ENCODE measurements around the gene RPRD1B. TPM values are rescaled to one million over a fixed set of nuclear protein-coding genes. Genes with fewer than 3 reads are reported as not detected.
A peak's percentile ranks its signal among the peaks of the same experiment; 100 is the strongest.

The RPRD1B gene
- total and polyA plus RNA-seq, 2 of the 13 experiments (the other 11 are each of a cell fraction or from before 2014, with no cell fraction given) = 31.1 to 41.5 TPM

DNA sequence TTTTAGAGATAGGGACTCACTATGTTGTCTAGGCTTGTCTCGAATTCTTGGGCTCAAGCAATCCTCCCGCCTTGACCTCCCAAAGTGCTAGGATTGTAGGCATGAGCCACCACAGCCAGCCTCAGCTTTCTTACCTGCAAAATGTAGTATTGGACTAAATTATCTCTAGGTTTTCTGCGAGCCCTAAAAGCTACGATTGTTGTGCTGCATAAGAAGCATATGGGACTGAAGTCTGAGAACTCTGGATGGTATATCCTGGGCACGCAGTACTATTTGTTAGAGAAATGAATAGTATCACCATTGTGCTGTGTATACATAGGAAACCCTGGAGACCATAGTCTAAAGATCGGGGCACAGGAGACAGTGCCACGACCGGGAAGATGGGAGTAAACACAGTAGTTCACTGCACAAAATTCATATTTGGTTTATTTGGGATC is 60.1 kb downstream of the RPRD1B start (continued):
- TF ChIP-seq, protein P1, sequence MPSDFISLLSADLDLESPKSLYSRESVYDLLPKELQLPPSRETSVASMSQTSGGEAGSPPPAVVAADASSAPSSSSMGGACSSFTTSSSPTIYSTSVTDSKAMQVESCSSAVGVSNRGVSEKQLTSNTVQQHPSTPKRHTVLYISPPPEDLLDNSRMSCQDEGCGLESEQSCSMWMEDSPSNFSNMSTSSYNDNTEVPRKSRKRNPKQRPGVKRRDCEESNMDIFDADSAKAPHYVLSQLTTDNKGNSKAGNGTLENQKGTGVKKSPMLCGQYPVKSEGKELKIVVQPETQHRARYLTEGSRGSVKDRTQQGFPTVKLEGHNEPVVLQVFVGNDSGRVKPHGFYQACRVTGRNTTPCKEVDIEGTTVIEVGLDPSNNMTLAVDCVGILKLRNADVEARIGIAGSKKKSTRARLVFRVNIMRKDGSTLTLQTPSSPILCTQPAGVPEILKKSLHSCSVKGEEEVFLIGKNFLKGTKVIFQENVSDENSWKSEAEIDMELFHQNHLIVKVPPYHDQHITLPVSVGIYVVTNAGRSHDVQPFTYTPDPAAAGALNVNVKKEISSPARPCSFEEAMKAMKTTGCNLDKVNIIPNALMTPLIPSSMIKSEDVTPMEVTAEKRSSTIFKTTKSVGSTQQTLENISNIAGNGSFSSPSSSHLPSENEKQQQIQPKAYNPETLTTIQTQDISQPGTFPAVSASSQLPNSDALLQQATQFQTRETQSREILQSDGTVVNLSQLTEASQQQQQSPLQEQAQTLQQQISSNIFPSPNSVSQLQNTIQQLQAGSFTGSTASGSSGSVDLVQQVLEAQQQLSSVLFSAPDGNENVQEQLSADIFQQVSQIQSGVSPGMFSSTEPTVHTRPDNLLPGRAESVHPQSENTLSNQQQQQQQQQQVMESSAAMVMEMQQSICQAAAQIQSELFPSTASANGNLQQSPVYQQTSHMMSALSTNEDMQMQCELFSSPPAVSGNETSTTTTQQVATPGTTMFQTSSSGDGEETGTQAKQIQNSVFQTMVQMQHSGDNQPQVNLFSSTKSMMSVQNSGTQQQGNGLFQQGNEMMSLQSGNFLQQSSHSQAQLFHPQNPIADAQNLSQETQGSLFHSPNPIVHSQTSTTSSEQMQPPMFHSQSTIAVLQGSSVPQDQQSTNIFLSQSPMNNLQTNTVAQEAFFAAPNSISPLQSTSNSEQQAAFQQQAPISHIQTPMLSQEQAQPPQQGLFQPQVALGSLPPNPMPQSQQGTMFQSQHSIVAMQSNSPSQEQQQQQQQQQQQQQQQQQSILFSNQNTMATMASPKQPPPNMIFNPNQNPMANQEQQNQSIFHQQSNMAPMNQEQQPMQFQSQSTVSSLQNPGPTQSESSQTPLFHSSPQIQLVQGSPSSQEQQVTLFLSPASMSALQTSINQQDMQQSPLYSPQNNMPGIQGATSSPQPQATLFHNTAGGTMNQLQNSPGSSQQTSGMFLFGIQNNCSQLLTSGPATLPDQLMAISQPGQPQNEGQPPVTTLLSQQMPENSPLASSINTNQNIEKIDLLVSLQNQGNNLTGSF (CRISPR knock-in tag; IDR thresholded peaks at IDR 0.05) = no peak
- TF ChIP-seq ZBTB20 (CRISPR knock-in tag; IDR thresholded peaks at IDR 0.05; ENCODE audit: borderline replicate concordance, low read depth) (peak; percentile 91; the same call in 1 of the 2 replicates), ZNF652 (CRISPR knock-in tag; IDR thresholded peaks at IDR 0.05; ENCODE audit: borderline replicate concordance, low read depth) (peak; percentile 12; the same call in 1 of the 2 replicates), HNRNPUL1 (IDR thresholded peaks at IDR 0.05; ENCODE audit: low read depth, low read length) (no peak), ZNF629 (CRISPR knock-in tag; conservative IDR thresholded peaks at IDR 0.05) (peak; percentile 26; the same call in 1 of the 2 replicates), NR2F6 (IDR thresholded peaks at IDR 0.05) (peak; percentile 66), NR2F6 (CRISPR knock-in tag; IDR thresholded peaks at IDR 0.05) (peak; percentile 68), SMARCC2 (IDR thresholded peaks at IDR 0.05) (no peak), NR2C2 (CRISPR knock-in tag; IDR thresholded peaks at IDR 0.05; ENCODE audit: borderline replicate concordance) (no peak), POGZ (CRISPR knock-in tag; IDR thresholded peaks at IDR 0.05) (peak; percentile 77), ZNF572 (CRISPR knock-in tag; IDR thresholded peaks at IDR 0.05) (no peak), MIER2 (CRISPR knock-in tag; IDR thresholded peaks at IDR 0.05) (0 out of 2 replicates have a peak, but pooled peaks have one; percentile 1), NFKBIZ (CRISPR knock-in tag; IDR thresholded peaks at IDR 0.05) (peak; percentile 74; the same call in 1 of the 2 replicates), ZNF292 (CRISPR knock-in tag; IDR thresholded peaks at IDR 0.05; ENCODE audit: borderline replicate concordance, low read depth) (0 out of 2 replicates have a peak, but pooled peaks have one; percentile 41)
- TF ChIP-seq, protein P2, sequence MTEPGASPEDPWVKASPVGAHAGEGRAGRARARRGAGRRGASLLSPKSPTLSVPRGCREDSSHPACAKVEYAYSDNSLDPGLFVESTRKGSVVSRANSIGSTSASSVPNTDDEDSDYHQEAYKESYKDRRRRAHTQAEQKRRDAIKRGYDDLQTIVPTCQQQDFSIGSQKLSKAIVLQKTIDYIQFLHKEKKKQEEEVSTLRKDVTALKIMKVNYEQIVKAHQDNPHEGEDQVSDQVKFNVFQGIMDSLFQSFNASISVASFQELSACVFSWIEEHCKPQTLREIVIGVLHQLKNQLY (CRISPR knock-in tag; IDR thresholded peaks at IDR 0.05) = peak; percentile 47; the same call in 1 of the 2 replicates
- TF ChIP-seq, protein P3, sequence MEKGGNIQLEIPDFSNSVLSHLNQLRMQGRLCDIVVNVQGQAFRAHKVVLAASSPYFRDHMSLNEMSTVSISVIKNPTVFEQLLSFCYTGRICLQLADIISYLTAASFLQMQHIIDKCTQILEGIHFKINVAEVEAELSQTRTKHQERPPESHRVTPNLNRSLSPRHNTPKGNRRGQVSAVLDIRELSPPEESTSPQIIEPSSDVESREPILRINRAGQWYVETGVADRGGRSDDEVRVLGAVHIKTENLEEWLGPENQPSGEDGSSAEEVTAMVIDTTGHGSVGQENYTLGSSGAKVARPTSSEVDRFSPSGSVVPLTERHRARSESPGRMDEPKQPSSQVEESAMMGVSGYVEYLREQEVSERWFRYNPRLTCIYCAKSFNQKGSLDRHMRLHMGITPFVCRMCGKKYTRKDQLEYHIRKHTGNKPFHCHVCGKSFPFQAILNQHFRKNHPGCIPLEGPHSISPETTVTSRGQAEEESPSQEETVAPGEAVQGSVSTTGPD (CRISPR knock-in tag; IDR thresholded peaks at IDR 0.05) = no peak
- TF ChIP-seq, protein P4, sequence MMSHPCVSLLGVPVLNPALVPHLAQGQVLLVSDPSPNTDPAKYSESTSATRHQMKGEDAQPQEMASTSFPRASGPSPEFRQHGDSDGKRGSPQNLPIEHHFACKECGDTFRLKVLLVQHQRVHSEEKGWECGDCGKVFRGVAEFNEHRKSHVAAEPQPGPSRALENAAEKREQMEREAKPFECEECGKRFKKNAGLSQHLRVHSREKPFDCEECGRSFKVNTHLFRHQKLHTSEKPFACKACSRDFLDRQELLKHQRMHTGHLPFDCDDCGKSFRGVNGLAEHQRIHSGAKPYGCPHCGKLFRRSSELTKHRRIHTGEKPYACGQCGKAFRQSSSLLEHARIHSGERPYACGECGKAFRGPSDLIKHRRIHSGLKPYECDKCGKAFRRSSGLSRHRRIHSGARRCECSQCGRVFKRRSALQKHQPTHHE (CRISPR knock-in tag; IDR thresholded peaks at IDR 0.05; ENCODE audit: borderline replicate concordance) = no peak
- TF ChIP-seq, protein P5, sequence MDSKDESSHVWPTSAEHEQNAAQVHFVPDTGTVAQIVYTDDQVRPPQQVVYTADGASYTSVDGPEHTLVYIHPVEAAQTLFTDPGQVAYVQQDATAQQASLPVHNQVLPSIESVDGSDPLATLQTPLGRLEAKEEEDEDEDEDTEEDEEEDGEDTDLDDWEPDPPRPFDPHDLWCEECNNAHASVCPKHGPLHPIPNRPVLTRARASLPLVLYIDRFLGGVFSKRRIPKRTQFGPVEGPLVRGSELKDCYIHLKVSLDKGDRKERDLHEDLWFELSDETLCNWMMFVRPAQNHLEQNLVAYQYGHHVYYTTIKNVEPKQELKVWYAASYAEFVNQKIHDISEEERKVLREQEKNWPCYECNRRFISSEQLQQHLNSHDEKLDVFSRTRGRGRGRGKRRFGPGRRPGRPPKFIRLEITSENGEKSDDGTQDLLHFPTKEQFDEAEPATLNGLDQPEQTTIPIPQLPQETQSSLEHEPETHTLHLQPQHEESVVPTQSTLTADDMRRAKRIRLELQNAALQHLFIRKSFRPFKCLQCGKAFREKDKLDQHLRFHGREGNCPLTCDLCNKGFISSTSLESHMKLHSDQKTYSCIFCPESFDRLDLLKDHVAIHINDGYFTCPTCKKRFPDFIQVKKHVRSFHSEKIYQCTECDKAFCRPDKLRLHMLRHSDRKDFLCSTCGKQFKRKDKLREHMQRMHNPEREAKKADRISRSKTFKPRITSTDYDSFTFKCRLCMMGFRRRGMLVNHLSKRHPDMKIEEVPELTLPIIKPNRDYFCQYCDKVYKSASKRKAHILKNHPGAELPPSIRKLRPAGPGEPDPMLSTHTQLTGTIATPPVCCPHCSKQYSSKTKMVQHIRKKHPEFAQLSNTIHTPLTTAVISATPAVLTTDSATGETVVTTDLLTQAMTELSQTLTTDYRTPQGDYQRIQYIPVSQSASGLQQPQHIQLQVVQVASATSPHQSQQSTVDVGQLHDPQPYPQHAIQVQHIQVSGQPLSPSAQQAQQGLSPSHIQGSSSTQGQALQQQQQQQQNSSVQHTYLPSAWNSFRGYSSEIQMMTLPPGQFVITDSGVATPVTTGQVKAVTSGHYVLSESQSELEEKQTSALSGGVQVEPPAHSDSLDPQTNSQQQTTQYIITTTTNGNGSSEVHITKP (CRISPR knock-in tag; IDR thresholded peaks at IDR 0.05; ENCODE audit: low read depth) = peak; percentile 53; the same call in 1 of the 2 replicates
